ENCODE measurements around the gene PDE4D. TPM values are rescaled to one million over a fixed set of nuclear protein-coding genes. Genes with fewer than 3 reads are reported as not detected.

The PDE4D gene
- total and polyA plus RNA-seq, 2 donors: 21.2 to 30.3 TPM

DNA sequence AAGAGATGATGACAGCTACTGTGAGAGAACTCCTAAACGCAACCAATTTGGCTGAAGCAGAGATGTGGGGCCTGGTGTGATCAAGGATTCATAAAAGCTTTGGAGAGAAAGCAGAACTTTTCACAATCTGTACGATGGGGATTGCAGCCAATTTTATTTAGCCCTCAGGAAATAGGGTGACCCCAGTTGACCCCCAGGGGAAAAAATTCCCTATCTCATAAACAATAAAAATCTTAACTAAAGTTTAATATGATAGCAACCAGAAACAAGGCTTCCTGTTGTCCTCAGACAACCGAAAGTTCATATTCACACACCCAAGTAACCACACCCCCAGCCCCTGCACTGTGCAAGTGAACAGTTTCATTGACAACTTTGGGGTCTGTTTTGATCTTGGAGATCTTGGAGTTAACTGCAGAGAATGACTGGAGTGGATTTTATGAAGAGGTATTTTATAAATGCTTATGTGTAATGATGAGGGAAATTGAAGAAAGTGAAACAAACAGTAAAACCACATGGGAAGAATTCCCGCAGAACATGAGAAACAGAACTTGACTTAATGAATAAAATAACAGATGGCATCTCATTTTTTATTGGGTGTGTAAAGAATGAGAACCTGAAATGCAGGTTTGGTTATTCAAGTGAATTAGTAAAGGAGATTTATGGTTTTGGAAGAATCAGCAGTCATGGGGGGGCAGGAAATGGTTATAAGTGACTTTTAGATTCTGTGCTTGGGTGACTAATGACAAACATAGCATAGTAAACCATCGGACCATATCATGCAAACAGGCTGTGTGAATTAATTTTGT, 94.5 kb downstream of the PDE4D start:
- H3K36me3 ChIP-seq (ENCODE audit: control insufficient read depth in 2 of 2, insufficient read depth in 2 of 2, low read length in 1 of 2): no peaks in the 10 kb centered on the region
- DNase-seq (ENCODE audit: low read depth in 6 of 9, low spot score in 9 of 9): no peak
- H3K9me3 ChIP-seq (ENCODE audit: control insufficient read depth in 2 of 2, insufficient read depth in 1 of 2, low read length in 1 of 2): no peaks in the 10 kb centered on the region
- H3K27me3 ChIP-seq (ENCODE audit: control insufficient read depth in 2 of 2, insufficient read depth in 1 of 2, low read length in 1 of 2): no peaks in the 10 kb centered on the region
- no peak overlapping the region for H3K4me3 ChIP-seq (ENCODE audit: low read length in 2 of 2)
- 55% methylated on average over 5 of the region's 5 CpGs for WGBS
- no peak overlapping the region for H3K27ac ChIP-seq (ENCODE audit: low read depth in 1 of 2, low read length in 1 of 2)
- H3K4me1 ChIP-seq (ENCODE audit: control insufficient read depth in 2 of 2, insufficient read depth in 2 of 2, low read length in 2 of 2): no peaks in the 10 kb centered on the region

DNA sequence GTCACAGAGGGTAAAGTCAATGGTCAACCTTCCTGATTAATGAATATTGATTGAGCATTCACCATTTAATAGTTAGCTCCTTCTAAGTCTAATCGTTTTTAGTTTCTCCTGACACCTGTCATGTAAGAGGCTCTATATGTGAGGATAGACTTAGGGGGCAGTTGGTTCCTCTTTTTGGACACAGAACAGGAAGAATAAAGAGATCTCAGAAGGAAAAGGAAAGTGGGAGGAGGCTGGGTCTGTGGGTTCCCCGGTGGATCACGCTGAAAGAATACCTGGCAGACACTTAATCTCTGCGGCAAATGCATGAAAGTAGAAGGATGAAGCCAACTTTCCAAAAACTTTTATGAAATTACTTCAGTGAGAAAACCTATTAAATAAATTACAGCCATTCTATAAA, 98.4 kb downstream of the PDE4D start:
- no peak for DNase-seq (ENCODE audit: low read depth in 6 of 9, low spot score in 9 of 9)
- Histone ChIP-seq H3K9me3 (ENCODE audit: control insufficient read depth in 2 of 2, insufficient read depth in 1 of 2, low read length in 1 of 2) (no peaks in the 10 kb centered on the region), H3K27ac (ENCODE audit: low read depth in 1 of 2, low read length in 1 of 2) (no peak overlapping the region), H3K4me1 (ENCODE audit: control insufficient read depth in 2 of 2, insufficient read depth in 2 of 2, low read length in 2 of 2) (no peaks in the 10 kb centered on the region), H3K27me3 (ENCODE audit: control insufficient read depth in 2 of 2, insufficient read depth in 1 of 2, low read length in 1 of 2) (no peaks in the 10 kb centered on the region), H3K4me3 (ENCODE audit: low read length in 2 of 2) (no peak overlapping the region), H3K36me3 (ENCODE audit: control insufficient read depth in 2 of 2, insufficient read depth in 2 of 2, low read length in 1 of 2) (no peaks in the 10 kb centered on the region)
- WGBS: 22% methylated on average over 4 of the region's 4 CpGs

DNA sequence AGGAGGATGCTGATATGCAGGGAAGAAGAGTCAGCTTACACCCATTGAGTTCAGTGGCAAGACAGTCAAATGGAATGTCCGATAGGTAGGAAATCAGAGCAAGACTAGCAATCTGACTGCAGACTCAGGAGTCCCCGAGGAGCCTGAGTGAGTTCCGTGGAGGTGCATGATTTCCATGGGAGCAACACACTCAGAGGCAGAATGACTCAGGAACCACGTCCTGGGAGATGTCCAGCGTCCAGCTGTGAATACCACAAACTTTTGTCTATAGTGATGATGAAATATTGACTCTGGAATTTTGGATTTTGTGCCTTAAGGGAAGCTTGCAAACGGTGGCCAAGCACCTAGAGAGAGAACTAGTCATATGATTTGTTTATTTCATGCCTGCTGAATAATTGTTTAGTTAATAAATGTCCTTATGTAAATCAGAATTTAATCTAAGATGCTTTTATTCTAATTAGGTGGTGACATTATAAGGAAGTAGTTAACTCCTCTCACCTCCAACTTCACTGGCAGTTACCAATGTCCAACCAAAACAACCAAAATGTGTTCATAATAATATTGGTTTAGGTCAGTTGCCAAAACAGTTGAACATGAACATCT, 100.4 kb downstream of the PDE4D start:
- no peak overlapping the region for H3K27ac ChIP-seq (ENCODE audit: low read depth in 1 of 2, low read length in 1 of 2)
- H3K4me1 ChIP-seq (ENCODE audit: control insufficient read depth in 2 of 2, insufficient read depth in 2 of 2, low read length in 2 of 2): no peaks in the 10 kb centered on the region
- DNase-seq (ENCODE audit: low read depth in 6 of 9, low spot score in 9 of 9): no peak

DNA sequence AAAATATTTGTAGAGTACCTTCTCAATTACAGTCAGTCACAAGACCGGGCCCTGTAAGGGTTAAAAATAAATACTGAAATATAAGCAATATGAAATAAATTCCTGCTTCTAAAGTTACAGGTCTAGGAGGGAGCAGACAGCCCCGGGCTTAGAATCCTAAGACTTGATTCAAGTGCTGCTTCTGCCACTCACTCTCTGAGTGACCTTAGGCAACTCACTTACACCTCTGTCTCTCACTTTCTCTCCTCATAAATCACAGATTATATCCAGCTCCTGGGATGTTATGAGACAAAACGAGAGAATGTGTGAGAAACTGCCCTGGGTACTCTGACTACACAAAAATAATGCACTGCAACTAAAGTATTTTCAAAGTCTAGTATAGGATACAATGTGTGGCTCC, 101.9 kb downstream of the PDE4D start:
- no peak overlapping the region for H3K27ac ChIP-seq (ENCODE audit: low read depth in 1 of 2, low read length in 1 of 2)
- WGBS: 93% methylated on average over 3 of the region's 3 CpGs
- H3K4me3 ChIP-seq (ENCODE audit: low read length in 2 of 2): no peak overlapping the region
- no peaks in the 10 kb centered on the region for H3K27me3 ChIP-seq (ENCODE audit: control insufficient read depth in 2 of 2, insufficient read depth in 1 of 2, low read length in 1 of 2)
- no peaks in the 10 kb centered on the region for H3K4me1 ChIP-seq (ENCODE audit: control insufficient read depth in 2 of 2, insufficient read depth in 2 of 2, low read length in 2 of 2)
- H3K9me3 ChIP-seq (ENCODE audit: control insufficient read depth in 2 of 2, insufficient read depth in 1 of 2, low read length in 1 of 2): no peaks in the 10 kb centered on the region
- no peak for DNase-seq (ENCODE audit: low read depth in 6 of 9, low spot score in 9 of 9)
- H3K36me3 ChIP-seq (ENCODE audit: control insufficient read depth in 2 of 2, insufficient read depth in 2 of 2, low read length in 1 of 2): no peaks in the 10 kb centered on the region

More for the DNA sequence above, 100.4 kb downstream of the PDE4D start:
- H3K4me3 ChIP-seq (ENCODE audit: low read length in 2 of 2): no peak overlapping the region
- H3K27me3 ChIP-seq (ENCODE audit: control insufficient read depth in 2 of 2, insufficient read depth in 1 of 2, low read length in 1 of 2): no peaks in the 10 kb centered on the region
- H3K36me3 ChIP-seq (ENCODE audit: control insufficient read depth in 2 of 2, insufficient read depth in 2 of 2, low read length in 1 of 2): no peaks in the 10 kb centered on the region
- H3K9me3 ChIP-seq (ENCODE audit: control insufficient read depth in 2 of 2, insufficient read depth in 1 of 2, low read length in 1 of 2): no peaks in the 10 kb centered on the region
- WGBS: 95% methylated on average over 6 of the region's 6 CpGs

DNA sequence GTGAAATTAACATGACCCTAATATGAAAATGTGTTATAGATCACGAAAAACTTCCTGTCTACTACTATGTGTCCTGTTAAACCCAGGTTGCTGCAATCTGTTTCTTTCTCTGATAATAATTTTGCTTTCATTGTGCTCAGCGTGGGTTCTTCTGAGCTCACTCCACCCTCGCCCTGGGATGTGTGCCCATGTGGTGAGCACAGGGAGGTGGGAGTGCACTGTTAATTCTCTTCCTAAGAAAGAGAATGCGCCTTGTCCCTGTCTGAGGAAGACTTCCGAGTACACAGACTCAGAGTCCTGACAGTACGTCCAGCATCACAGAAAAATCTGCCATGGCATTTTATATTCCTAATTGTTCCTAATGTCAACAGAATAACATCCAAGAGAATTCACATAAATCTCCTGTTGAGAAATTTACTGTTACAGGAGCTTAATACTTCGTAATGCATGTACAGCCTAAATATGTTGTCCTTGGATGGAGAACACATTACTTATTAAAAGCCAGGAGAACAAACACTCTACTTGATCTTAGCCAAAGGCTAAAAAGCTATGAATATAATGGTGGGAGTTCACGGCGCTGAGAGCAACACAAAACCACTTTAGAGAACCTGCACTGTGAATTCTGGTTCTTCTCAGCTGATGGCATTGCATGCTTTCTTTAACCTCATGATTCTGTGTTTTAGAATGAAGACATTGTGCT, 102.6 kb downstream of the PDE4D start:
- no peaks in the 10 kb centered on the region for H3K9me3 ChIP-seq (ENCODE audit: control insufficient read depth in 2 of 2, insufficient read depth in 1 of 2, low read length in 1 of 2)
- no peak for DNase-seq (ENCODE audit: low read depth in 6 of 9, low spot score in 9 of 9)
- 97% methylated on average over 9 of the region's 9 CpGs for WGBS
- H3K27me3 ChIP-seq (ENCODE audit: control insufficient read depth in 2 of 2, insufficient read depth in 1 of 2, low read length in 1 of 2): no peaks in the 10 kb centered on the region
- H3K27ac ChIP-seq (ENCODE audit: low read depth in 1 of 2, low read length in 1 of 2): no peak overlapping the region
- no peak overlapping the region for H3K4me3 ChIP-seq (ENCODE audit: low read length in 2 of 2)
- no peaks in the 10 kb centered on the region for H3K36me3 ChIP-seq (ENCODE audit: control insufficient read depth in 2 of 2, insufficient read depth in 2 of 2, low read length in 1 of 2)
- no peaks in the 10 kb centered on the region for H3K4me1 ChIP-seq (ENCODE audit: control insufficient read depth in 2 of 2, insufficient read depth in 2 of 2, low read length in 2 of 2)

DNA sequence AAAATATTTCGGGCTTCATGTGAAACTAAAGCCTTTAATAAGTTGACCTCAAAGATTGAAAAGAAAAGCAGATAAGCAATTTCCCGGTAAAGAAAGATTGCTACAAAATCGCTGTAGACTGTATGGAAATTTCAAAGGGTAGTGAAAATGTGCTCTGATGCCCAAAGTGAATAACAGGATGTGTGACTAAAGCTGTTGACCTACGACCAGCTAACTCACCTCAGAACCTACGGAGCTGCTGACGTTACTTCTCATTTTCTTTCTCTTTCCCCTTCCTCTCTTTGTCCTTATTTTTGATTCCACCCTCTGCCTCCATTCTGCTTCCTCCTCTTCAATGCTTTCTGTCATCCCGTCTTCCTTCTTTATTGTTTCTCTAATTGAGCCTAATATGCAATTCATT, 103.2 kb downstream of the PDE4D start:
- 51% methylated on average over 7 of the region's 7 CpGs for whole genome bisulfite sequencing
- Histone ChIP-seq H3K36me3 (ENCODE audit: control insufficient read depth in 2 of 2, insufficient read depth in 2 of 2, low read length in 1 of 2) (no peaks in the 10 kb centered on the region), H3K9me3 (ENCODE audit: control insufficient read depth in 2 of 2, insufficient read depth in 1 of 2, low read length in 1 of 2) (no peaks in the 10 kb centered on the region), H3K27ac (ENCODE audit: low read depth in 1 of 2, low read length in 1 of 2) (no peak overlapping the region), H3K4me1 (ENCODE audit: control insufficient read depth in 2 of 2, insufficient read depth in 2 of 2, low read length in 2 of 2) (no peaks in the 10 kb centered on the region), H3K4me3 (ENCODE audit: low read length in 2 of 2) (no peak overlapping the region), H3K27me3 (ENCODE audit: control insufficient read depth in 2 of 2, insufficient read depth in 1 of 2, low read length in 1 of 2) (no peaks in the 10 kb centered on the region)
- DNase-seq (ENCODE audit: low read depth in 6 of 9, low spot score in 9 of 9): no peak

DNA sequence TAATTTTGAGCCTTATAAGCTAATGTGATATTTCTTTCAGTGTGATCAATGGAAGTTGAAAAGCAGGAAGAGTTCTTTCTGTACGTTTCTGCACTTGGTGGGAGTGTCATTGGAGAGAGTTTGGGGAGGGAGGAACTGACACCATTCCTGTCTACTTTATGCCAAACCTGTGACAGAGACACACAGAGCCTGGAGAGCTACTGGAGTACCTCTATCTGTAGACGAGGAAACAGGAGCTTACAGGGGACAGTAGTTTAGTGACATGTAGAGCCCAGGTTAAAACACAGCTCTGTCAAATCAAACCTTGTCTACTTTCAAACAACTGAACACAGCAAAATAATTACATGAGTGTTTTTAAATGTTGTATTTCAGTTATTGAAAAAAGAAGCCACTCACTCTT, 103.6 kb downstream of the PDE4D start:
- Histone ChIP-seq H3K9me3 (ENCODE audit: control insufficient read depth in 2 of 2, insufficient read depth in 1 of 2, low read length in 1 of 2) (no peaks in the 10 kb centered on the region), H3K36me3 (ENCODE audit: control insufficient read depth in 2 of 2, insufficient read depth in 2 of 2, low read length in 1 of 2) (no peaks in the 10 kb centered on the region), H3K4me1 (ENCODE audit: control insufficient read depth in 2 of 2, insufficient read depth in 2 of 2, low read length in 2 of 2) (no peaks in the 10 kb centered on the region), H3K4me3 (ENCODE audit: low read length in 2 of 2) (no peak overlapping the region), H3K27ac (ENCODE audit: low read depth in 1 of 2, low read length in 1 of 2) (no peak overlapping the region), H3K27me3 (ENCODE audit: control insufficient read depth in 2 of 2, insufficient read depth in 1 of 2, low read length in 1 of 2) (no peaks in the 10 kb centered on the region)
- 88% methylated on average over 2 of the region's 2 CpGs for WGBS
- DNase-seq (ENCODE audit: low read depth in 6 of 9, low spot score in 9 of 9): no peak

DNA sequence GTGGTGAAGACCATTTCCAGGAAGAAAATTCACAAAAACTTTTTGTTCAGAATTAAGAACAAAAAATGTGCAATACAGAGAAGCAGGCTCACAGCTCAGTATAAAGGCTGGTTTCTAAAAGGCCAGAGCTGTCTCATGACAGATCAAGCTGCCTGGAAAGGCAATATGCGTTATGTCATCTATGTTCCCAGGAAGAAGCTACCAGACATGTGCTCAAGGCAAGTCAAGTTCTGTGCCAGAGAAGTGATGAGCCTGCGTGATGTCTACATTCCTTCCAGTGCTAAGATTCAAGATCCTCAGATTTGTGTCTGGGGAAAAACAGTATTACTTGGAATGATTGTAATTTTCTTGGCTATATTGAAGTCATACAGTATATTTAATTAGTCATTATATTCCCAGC, 104.3 kb downstream of the PDE4D start:
- no peaks in the 10 kb centered on the region for H3K36me3 ChIP-seq (ENCODE audit: control insufficient read depth in 2 of 2, insufficient read depth in 2 of 2, low read length in 1 of 2)
- 93% methylated on average over 2 of the region's 2 CpGs for WGBS
- no peaks in the 10 kb centered on the region for H3K9me3 ChIP-seq (ENCODE audit: control insufficient read depth in 2 of 2, insufficient read depth in 1 of 2, low read length in 1 of 2)
- H3K4me1 ChIP-seq (ENCODE audit: control insufficient read depth in 2 of 2, insufficient read depth in 2 of 2, low read length in 2 of 2): no peaks in the 10 kb centered on the region
- DNase-seq (ENCODE audit: low read depth in 6 of 9, low spot score in 9 of 9): no peak
- no peak overlapping the region for H3K4me3 ChIP-seq (ENCODE audit: low read length in 2 of 2)
- H3K27ac ChIP-seq (ENCODE audit: low read depth in 1 of 2, low read length in 1 of 2): no peak overlapping the region
- no peaks in the 10 kb centered on the region for H3K27me3 ChIP-seq (ENCODE audit: control insufficient read depth in 2 of 2, insufficient read depth in 1 of 2, low read length in 1 of 2)

DNA sequence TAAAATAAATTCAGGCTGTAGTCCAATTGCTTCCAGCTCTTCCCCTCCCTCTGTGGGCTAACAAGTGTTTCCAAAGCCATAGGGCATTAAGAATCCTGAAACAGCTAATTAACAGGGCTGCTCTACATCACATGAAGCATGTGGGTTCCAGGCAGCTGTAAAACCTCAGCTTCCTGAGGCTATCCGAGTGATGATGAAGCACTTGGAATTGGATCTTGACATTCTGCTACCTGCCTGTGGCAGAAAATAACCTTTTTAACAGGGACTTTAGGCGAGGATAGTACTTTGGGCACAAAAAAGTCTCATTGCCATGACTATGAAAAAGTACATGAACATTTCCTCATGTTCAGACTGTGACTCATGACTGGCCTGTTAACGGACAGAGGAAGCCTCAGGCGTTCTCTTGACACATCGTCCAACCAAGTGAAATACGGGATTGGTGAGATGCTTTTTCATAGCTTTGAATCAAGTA, 107.2 kb downstream of the PDE4D start:
- H3K27me3 ChIP-seq (ENCODE audit: control insufficient read depth in 2 of 2, insufficient read depth in 1 of 2, low read length in 1 of 2): no peaks in the 10 kb centered on the region
- DNase-seq (ENCODE audit: low read depth in 6 of 9, low spot score in 9 of 9): no peak
- H3K9me3 ChIP-seq (ENCODE audit: control insufficient read depth in 2 of 2, insufficient read depth in 1 of 2, low read length in 1 of 2): no peaks in the 10 kb centered on the region
- no peak overlapping the region for H3K27ac ChIP-seq (ENCODE audit: low read depth in 1 of 2, low read length in 1 of 2)
- H3K4me3 ChIP-seq (ENCODE audit: low read length in 2 of 2): no peak overlapping the region
- 66% methylated on average over 6 of the region's 6 CpGs for WGBS
- no peaks in the 10 kb centered on the region for H3K36me3 ChIP-seq (ENCODE audit: control insufficient read depth in 2 of 2, insufficient read depth in 2 of 2, low read length in 1 of 2)
- H3K4me1 ChIP-seq (ENCODE audit: control insufficient read depth in 2 of 2, insufficient read depth in 2 of 2, low read length in 2 of 2): no peaks in the 10 kb centered on the region
